GM19239 (cell line): ENCODE measurements around the gene GGTLC2.
"Not testable (repeated sequence)": the region's sequence is repeated elsewhere in the genome, so short reads cannot be mapped to it uniquely, and the experiment has no call there.

Source experiments
- DNase-seq: peaks from one replicate; pipeline ENCODE4 v3.0.0; 2011; ENCODE audit warnings: low spot score; ENCODE audit not compliant: insufficient read length
- FAIRE-seq: peaks from 2 replicates; lab custom pipeline; 2011; peaks lifted over from hg19 to GRCh38; lab: Jason Lieb, UNC

Gene GGTLC2

GRCh38 chr22:22633533-22633932 lies 10.9 kb upstream of the GGTLC2 start:
- not testable (repeated sequence) for DNase-seq, FAIRE-seq

GRCh38 chr22:22636260-22636659 lies 8.2 kb upstream of the GGTLC2 start:
- not testable (repeated sequence) for DNase-seq, FAIRE-seq

- not testable (repeated sequence) for FAIRE-seq
These were observed 6.1 kb upstream of the GGTLC2 start for GRCh38 chr22:22638313-22638712.

GRCh38 chr22:22642255-22642654 lies 2.2 kb upstream of the GGTLC2 start:
- DNase-seq, FAIRE-seq: not testable (repeated sequence)

More at GRCh38 chr22:22638313-22638712, 6.1 kb upstream of the GGTLC2 start:
- DNase-seq: not testable (repeated sequence)

GRCh38 chr22:22645969-22646368 lies 1.6 kb downstream of the GGTLC2 start:
- FAIRE-seq, DNase-seq: not testable (repeated sequence)

- FAIRE-seq, DNase-seq: not testable (repeated sequence)
These were observed 3.5 kb downstream of the GGTLC2 start for GRCh38 chr22:22647952-22648351.

GRCh38 chr22:22648863-22649536 lies 4.6 kb downstream of the GGTLC2 start:
- DNase-seq, FAIRE-seq: not testable (repeated sequence)

GRCh38 chr22:22649761-22650160 lies 5.3 kb downstream of the GGTLC2 start:
- DNase-seq, FAIRE-seq: not testable (repeated sequence)

- not testable (repeated sequence) for DNase-seq, FAIRE-seq
These were observed 6.0 kb downstream of the GGTLC2 start for GRCh38 chr22:22650398-22650797.

- not testable (repeated sequence) for DNase-seq, FAIRE-seq
These were observed 6.5 kb downstream of the GGTLC2 start for GRCh38 chr22:22650803-22651515.

GRCh38 chr22:22651593-22651992 lies 7.2 kb downstream of the GGTLC2 start:
- DNase-seq, FAIRE-seq: not testable (repeated sequence)

- DNase-seq, FAIRE-seq: not testable (repeated sequence)
These were observed 7.7 kb downstream of the GGTLC2 start for GRCh38 chr22:22652102-22652501.

- FAIRE-seq, DNase-seq: not testable (repeated sequence)
These were observed 8.2 kb downstream of the GGTLC2 start for GRCh38 chr22:22652573-22652972.

- FAIRE-seq, DNase-seq: not testable (repeated sequence)
These were observed 9.4 kb downstream of the GGTLC2 start for GRCh38 chr22:22653677-22654381.

GRCh38 chr22:22655452-22656290 lies 11.3 kb downstream of the GGTLC2 start:
- FAIRE-seq (no peak), DNase-seq (no peak)

- FAIRE-seq: no peak
- DNase-seq: no peak
These were observed 13.3 kb downstream of the GGTLC2 start for GRCh38 chr22:22657712-22658111.

GRCh38 chr22:22661275-22661674 lies 16.9 kb downstream of the GGTLC2 start:
- FAIRE-seq: no peak

GRCh38 chr22:22662095-22662494 lies 17.7 kb downstream of the GGTLC2 start:
- DNase-seq (no peak), FAIRE-seq (no peak)

More at GRCh38 chr22:22661275-22661674, 16.9 kb downstream of the GGTLC2 start:
- DNase-seq: no peak
